ENCODE results near the gene KRT40. TPM values are rescaled to one million over a fixed set of nuclear protein-coding genes. Genes with fewer than 3 reads are reported as not detected.

The KRT40 gene
- total RNA-seq, 1 donor from 2014 or later, result not detected

DNA sequence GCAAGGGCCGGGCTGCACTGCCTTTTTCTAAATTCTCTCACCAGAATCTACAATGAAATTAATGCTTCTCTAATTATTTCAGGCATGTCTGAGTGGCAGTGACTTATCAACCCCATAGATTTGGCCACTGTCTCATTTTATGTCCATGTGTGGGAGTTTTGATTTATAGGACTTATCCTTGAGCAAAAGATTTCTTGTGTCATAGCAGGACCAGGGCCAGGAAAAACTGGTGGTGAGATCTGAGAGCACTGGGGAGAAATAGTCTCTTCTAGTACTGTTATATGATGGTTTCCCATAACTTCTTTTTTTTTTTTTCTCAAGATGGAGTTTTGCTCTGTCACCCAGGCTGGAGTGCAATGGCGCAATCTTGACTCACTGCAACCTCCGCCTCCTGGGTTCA is 45.1 kb downstream of the KRT40 start:
- intact Hi-C loops (cut with micrococcal nuclease), result no loop called here

GRCh38 chr17:40937384-40937819 is 46.7 kb downstream of the KRT40 start, which contains the start of gene KRT23:
TSS of gene KRT23 (minus strand) at chr17:40937646. CDS start at chr17:40936603, 1,043 bp downstream.
- Mint-ChIP-seq H3K36me3 (ENCODE audit: low read depth) (no peaks in the 10 kb centered on the region), H3K27ac (no peak within 1 kb of the TSS), H3K27me3 (ENCODE audit: low read depth) (peaks cover 16% of the 10 kb centered on the region), H3K4me1 (ENCODE audit: low read depth) (no peaks in the 10 kb centered on the region), H3K4me3 (ENCODE audit: low read depth) (no peak within 1 kb of the TSS), H3K9me3 (no peaks in the 10 kb centered on the region)
- intact Hi-C loops (cut with micrococcal nuclease), result no loop called here
- no peak for DNase-seq (ENCODE audit: low spot score)

More for the DNA sequence above, 45.1 kb downstream of the KRT40 start:
- Mint-ChIP-seq H3K27me3 (ENCODE audit: low read depth) (peaks cover 13% of the 10 kb centered on the region), H3K9me3 (no peaks in the 10 kb centered on the region), H3K4me3 (ENCODE audit: low read depth) (no peak overlapping the region), H3K27ac (no peak overlapping the region), H3K36me3 (ENCODE audit: low read depth) (no peaks in the 10 kb centered on the region), H3K4me1 (ENCODE audit: low read depth) (no peaks in the 10 kb centered on the region)
- DNase-seq (ENCODE audit: low spot score), result no peak

- Mint-ChIP-seq H3K9me3 (no peaks in the 10 kb centered on the region), H3K36me3 (ENCODE audit: low read depth) (no peaks in the 10 kb centered on the region), H3K4me1 (ENCODE audit: low read depth) (no peaks in the 10 kb centered on the region), H3K4me3 (ENCODE audit: low read depth) (no peak overlapping the region), H3K27me3 (ENCODE audit: low read depth) (peaks cover 15% of the 10 kb centered on the region), H3K27ac (no peak overlapping the region)
- DNase-seq (ENCODE audit: low spot score), result no peak
- intact Hi-C loops (cut with micrococcal nuclease), result no loop called here
Measured at GRCh38 chr17:40936976-40937375, 47.1 kb downstream of the KRT40 start.

GRCh38 chr17:40936437-40936971 is 47.6 kb downstream of the KRT40 start:
- no peaks in the 10 kb centered on the region for H3K9me3 Mint-ChIP-seq
- no peak for DNase-seq (ENCODE audit: low spot score)
- no peaks in the 10 kb centered on the region for H3K36me3 Mint-ChIP-seq (ENCODE audit: low read depth)
- H3K27ac Mint-ChIP-seq, result no peak overlapping the region
- H3K4me1 Mint-ChIP-seq (ENCODE audit: low read depth), result no peaks in the 10 kb centered on the region
- no peak overlapping the region for H3K4me3 Mint-ChIP-seq (ENCODE audit: low read depth)
- peaks cover 15% of the 10 kb centered on the region for H3K27me3 Mint-ChIP-seq (ENCODE audit: low read depth)
- intact Hi-C loops (cut with micrococcal nuclease), result no loop called here

- Mint-ChIP-seq H3K4me1 (ENCODE audit: low read depth) (no peaks in the 10 kb centered on the region), H3K27me3 (ENCODE audit: low read depth) (peaks cover 15% of the 10 kb centered on the region), H3K9me3 (no peaks in the 10 kb centered on the region), H3K4me3 (ENCODE audit: low read depth) (no peak overlapping the region), H3K36me3 (ENCODE audit: low read depth) (no peaks in the 10 kb centered on the region), H3K27ac (no peak overlapping the region)
- no peak for DNase-seq (ENCODE audit: low spot score)
- intact Hi-C loops (cut with micrococcal nuclease), result no loop called here
Measured at GRCh38 chr17:40935624-40936023, 48.5 kb downstream of the KRT40 start.

DNA sequence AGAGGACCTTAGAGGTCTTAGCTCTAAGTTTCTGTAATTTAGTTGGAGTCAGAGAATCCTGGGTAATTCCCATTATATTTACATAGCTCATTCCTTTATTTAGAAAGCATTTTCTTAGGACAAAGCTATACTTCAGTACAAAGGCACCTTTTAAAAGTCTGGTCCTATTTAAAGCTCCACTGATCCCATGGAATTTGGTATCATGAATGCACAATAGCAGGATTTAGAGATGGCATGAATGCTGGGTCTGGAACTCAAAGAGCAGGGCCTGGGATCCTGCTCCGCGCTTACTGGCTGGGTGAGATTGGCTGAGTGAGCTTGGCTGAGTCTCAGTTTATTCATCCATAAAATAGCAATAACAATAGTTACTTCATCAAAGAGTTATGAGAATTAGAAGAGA is 51.5 kb downstream of the KRT40 start:
- Mint-ChIP-seq H3K27me3 (ENCODE audit: low read depth) (peaks cover 15% of the 10 kb centered on the region), H3K9me3 (no peaks in the 10 kb centered on the region), H3K4me3 (ENCODE audit: low read depth) (no peak overlapping the region), H3K36me3 (ENCODE audit: low read depth) (no peaks in the 10 kb centered on the region), H3K4me1 (ENCODE audit: low read depth) (no peaks in the 10 kb centered on the region), H3K27ac (no peak overlapping the region)
- intact Hi-C loops (cut with micrococcal nuclease), result no loop called here
- no peak for DNase-seq (ENCODE audit: low spot score)

DNA sequence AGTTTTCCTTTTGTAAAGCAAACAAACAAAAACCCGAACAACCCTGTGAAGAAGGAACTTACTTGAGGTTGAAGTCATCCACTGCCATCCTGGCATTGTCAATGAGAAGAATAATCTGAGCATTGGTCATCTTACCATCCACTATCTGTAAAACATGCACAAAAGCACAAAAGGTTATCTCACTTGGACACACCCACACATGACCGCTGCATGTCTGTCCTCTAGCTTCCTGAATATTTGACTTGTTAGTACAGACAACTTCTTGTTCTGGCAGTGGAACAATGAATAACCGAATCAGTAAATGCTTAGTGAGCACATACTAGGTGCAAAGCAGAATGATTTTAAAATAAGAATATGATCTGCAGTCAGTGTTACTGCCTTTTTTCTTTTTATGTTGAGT is 52.8 kb downstream of the KRT40 start:
- intact Hi-C loops (cut with micrococcal nuclease), result no loop called here
- Mint-ChIP-seq H3K27ac (no peak overlapping the region), H3K9me3 (no peaks in the 10 kb centered on the region), H3K27me3 (ENCODE audit: low read depth) (peaks cover 21% of the 10 kb centered on the region), H3K4me1 (ENCODE audit: low read depth) (no peaks in the 10 kb centered on the region), H3K4me3 (ENCODE audit: low read depth) (no peak overlapping the region), H3K36me3 (ENCODE audit: low read depth) (no peaks in the 10 kb centered on the region)
- no peak for DNase-seq (ENCODE audit: low spot score)

Other genes starting within 250 kb of the KRT40 start
- not detected in 2 replicates for gene KRT25, start 229.0 kb downstream of the KRT40 start, total RNA-seq
- gene KRT26, start 212.1 kb downstream of the KRT40 start, total RNA-seq, result not detected in 2 replicates
- not detected in 2 replicates for gene KRT27, start 201.8 kb downstream of the KRT40 start, total RNA-seq
- gene KRT28, start 184.4 kb downstream of the KRT40 start, total RNA-seq, result not detected in 2 replicates
- 27.8 and 29.1 TPM in 2 replicates for gene KRT10, start 161.7 kb downstream of the KRT40 start, total RNA-seq
- gene KRT12, start 117.1 kb downstream of the KRT40 start, total RNA-seq, result not detected in 2 replicates
- gene KRT20, start 99.1 kb downstream of the KRT40 start, total RNA-seq, result not detected in 2 replicates
- gene KRT23, start 46.7 kb downstream of the KRT40 start, total RNA-seq, result not detected in 2 replicates
- gene KRT39, start 17.4 kb downstream of the KRT40 start, total RNA-seq, result not detected in 2 replicates
- not detected in 2 replicates for gene KRTAP3-3, start 9.8 kb upstream of the KRT40 start, total RNA-seq
- not detected in 2 replicates for gene KRTAP3-2, start 15.6 kb upstream of the KRT40 start, total RNA-seq
- not detected in 2 replicates for gene KRTAP3-1, start 24.8 kb upstream of the KRT40 start, total RNA-seq
- gene KRTAP1-5, start 42.9 kb upstream of the KRT40 start, total RNA-seq, result not detected in 2 replicates
- gene KRTAP1-4, start 45.9 kb upstream of the KRT40 start, total RNA-seq, result not detected in 2 replicates
- gene KRTAP1-3, start 50.5 kb upstream of the KRT40 start, total RNA-seq, result not detected in 2 replicates
- gene KRTAP1-1, start 57.1 kb upstream of the KRT40 start, total RNA-seq, result not detected in 2 replicates
- gene KRTAP2-1, start 63.0 kb upstream of the KRT40 start, total RNA-seq, result not detected in 2 replicates
- gene KRTAP2-2, start 70.9 kb upstream of the KRT40 start, total RNA-seq, result not detected in 2 replicates
- not detected in 2 replicates for gene KRTAP2-3, start 75.8 kb upstream of the KRT40 start, total RNA-seq
- gene KRTAP2-4, start 81.6 kb upstream of the KRT40 start, total RNA-seq, result not detected in 2 replicates
- gene KRTAP4-7, start 99.8 kb upstream of the KRT40 start, total RNA-seq, result not detected in 2 replicates
- gene KRTAP4-8, start 113.8 kb upstream of the KRT40 start, total RNA-seq, result not detected in 2 replicates
- gene KRTAP4-16, start 117.9 kb upstream of the KRT40 start, total RNA-seq, result not detected in 2 replicates
- not detected in 2 replicates for gene KRTAP4-9, start 121.1 kb upstream of the KRT40 start, total RNA-seq
- not detected in 2 replicates for gene KRTAP4-11, start 134.0 kb upstream of the KRT40 start, total RNA-seq
- not detected in 2 replicates for gene KRTAP4-12, start 139.9 kb upstream of the KRT40 start, total RNA-seq
- not detected in 2 replicates for gene KRTAP4-6, start 156.2 kb upstream of the KRT40 start, total RNA-seq
- gene KRTAP4-5, start 165.5 kb upstream of the KRT40 start, total RNA-seq, result not detected in 2 replicates
- not detected in 2 replicates for gene KRTAP4-4, start 176.4 kb upstream of the KRT40 start, total RNA-seq
- not detected in 2 replicates for gene KRTAP4-3, start 183.9 kb upstream of the KRT40 start, total RNA-seq
- not detected in 2 replicates for gene KRTAP4-2, start 193.9 kb upstream of the KRT40 start, total RNA-seq
- not detected in 2 replicates for gene KRTAP4-1, start 200.6 kb upstream of the KRT40 start, total RNA-seq
- gene KRTAP9-1, start 205.6 kb upstream of the KRT40 start, total RNA-seq, result not detected in 2 replicates
- not detected in 2 replicates for gene KRTAP9-2, start 242.3 kb upstream of the KRT40 start, total RNA-seq
- not detected in 2 replicates for gene KRTAP9-3, start 248.1 kb upstream of the KRT40 start, total RNA-seq